ENCODE results near the gene KIF5C.

Gene KIF5C

DNA sequence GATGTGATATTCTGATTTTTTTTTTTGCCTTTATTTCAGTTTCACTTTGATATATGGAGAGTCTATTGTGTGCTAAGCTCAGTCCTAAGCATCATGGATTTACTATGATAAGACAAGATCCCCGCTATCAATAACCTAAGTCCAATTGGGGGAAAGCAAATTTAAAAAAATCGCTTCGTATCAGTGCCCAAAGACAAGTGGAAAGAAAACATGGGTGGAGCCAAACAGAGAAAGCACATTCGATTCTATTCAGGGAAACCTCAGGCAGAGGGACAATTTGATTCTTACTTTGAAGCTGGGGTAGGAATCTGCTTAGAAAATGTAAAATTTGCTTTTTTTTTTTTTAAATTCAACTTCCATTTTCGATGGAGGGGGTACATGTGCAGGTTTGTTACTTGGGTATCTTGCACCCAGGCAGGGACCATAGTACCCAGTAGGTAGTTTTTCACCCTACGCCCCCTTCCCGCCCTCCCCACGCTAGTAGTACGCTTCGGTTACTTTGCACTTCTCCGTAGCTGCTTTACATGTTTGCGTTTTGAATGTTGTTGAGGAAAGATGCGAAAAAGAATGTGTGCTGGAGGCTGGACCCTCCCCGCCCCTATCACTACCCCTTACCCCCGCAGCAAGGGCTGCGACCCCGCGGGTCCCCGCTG, 12.4 kb downstream of the KIF5C start:
- in situ Hi-C loops (cut with HindIII; ENCODE audit: low sequenced_read_pairs): no loop called here

- in situ Hi-C loops (cut with HindIII; ENCODE audit: low sequenced_read_pairs): no loop called here
Observed at GRCh38 chr2:148888003-148888501, 13.0 kb downstream of the KIF5C start.

GRCh38 chr2:148888986-148889385, 14.0 kb downstream of the KIF5C start:
- in situ Hi-C loops (cut with HindIII; ENCODE audit: low sequenced_read_pairs): no loop called here

GRCh38 chr2:148893906-148894305, 18.9 kb downstream of the KIF5C start:
- in situ Hi-C loops (cut with HindIII; ENCODE audit: low sequenced_read_pairs): no loop called here

GRCh38 chr2:148896136-148896535, 21.1 kb downstream of the KIF5C start:
- in situ Hi-C loops (cut with HindIII; ENCODE audit: low sequenced_read_pairs): no loop called here

DNA sequence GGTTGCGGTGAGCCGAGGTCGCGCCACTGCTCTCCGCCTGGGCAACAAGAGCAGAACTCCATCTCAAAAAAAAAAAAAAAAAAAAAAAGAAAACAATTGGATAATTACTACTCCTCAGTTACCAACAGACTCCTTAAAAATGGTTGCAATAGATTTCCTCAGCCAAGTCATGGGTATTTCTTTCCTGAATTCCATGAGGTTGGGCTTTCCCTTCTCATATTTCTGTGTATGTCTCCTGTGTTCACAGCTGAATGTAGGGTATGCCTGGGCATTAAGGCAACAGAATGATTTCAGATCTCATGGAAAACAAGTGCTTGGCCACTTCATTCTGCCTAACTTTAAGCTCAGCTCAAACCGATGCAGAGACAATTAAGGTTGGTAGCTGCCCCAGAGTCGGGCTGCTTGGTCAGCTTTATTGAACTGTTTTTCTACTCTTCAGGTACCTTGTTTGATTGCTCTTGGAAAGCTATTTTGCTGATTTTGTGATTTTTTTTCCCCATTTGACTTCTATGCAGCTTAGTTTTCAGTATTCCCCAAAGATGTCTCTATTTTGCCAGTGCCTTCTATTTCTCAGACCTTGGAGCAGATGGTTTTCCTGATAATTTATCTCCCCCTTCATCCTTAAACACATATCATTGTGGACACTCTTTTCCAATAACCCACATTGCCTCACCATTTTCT, 24.8 kb downstream of the KIF5C start:
- in situ Hi-C loops (cut with HindIII; ENCODE audit: low sequenced_read_pairs): no loop called here

- in situ Hi-C loops (cut with HindIII; ENCODE audit: low sequenced_read_pairs): no loop called here
Observed at GRCh38 chr2:148900350-148900837, 25.4 kb downstream of the KIF5C start.

DNA sequence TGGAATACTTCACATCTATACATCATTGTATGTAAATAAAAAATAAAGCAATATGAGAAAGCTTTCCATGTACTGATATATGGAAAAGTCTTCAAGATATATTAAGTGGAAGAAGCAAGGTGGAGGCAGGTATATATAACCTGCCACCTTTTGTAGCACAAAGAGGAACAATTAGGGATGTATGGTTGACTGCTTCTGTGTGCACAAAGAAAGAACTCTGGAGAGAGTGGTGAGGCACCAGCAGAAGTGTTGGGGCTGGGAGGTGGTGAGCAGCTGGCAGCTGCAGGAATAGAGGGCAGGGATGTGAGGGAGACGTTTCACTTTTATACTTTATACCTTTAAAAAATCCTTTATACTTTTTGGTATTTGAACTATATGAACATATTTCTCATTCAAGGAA, 26.1 kb downstream of the KIF5C start:
- in situ Hi-C loops (cut with HindIII; ENCODE audit: low sequenced_read_pairs): no loop called here

- in situ Hi-C loops (cut with HindIII; ENCODE audit: low sequenced_read_pairs): no loop called here
Observed at GRCh38 chr2:148902798-148903197, 27.8 kb downstream of the KIF5C start.

- in situ Hi-C loops (cut with HindIII; ENCODE audit: low sequenced_read_pairs): no loop called here
Observed at GRCh38 chr2:148903294-148903693, 28.3 kb downstream of the KIF5C start.

DNA sequence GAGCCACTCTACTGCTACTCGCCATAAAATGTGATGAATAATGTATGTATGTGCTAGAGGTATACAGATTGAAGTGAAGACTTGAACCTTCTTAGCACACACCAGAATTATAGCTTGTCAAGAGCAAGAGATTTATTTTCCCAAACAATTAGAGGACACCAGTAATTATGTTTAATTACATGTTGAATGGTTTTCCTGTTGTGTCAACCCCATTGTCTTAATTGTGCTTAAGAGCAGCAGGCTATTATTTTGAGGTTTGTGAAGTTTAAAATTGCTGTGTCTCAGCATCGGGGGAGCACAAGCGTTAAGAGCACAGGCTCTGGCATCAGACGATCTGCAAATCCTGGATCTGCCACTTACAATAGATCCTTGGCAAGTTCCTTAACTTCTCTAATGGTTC, 29.0 kb downstream of the KIF5C start:
- in situ Hi-C loops (cut with HindIII; ENCODE audit: low sequenced_read_pairs): no loop called here

DNA sequence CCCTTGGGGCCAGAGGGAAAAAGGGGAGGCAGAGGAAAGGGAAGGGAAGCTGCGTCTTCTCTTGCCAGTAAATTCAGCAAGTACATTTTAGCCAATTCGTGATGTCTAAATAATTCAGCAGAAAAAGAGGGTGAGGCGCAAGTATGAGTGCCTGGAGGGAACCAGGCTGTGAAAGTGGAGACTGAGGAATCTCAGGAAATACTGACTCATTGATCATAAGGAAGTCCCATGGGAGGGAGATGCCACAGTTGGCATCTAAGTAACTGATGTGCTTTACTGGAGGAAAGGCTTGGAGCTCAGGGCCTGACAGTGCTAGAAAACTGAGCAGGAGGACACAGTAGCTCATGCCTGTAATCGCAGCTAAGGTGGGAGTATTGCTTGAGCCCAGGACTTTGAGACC, 31.1 kb downstream of the KIF5C start:
- in situ Hi-C loops (cut with HindIII; ENCODE audit: low sequenced_read_pairs): no loop called here

DNA sequence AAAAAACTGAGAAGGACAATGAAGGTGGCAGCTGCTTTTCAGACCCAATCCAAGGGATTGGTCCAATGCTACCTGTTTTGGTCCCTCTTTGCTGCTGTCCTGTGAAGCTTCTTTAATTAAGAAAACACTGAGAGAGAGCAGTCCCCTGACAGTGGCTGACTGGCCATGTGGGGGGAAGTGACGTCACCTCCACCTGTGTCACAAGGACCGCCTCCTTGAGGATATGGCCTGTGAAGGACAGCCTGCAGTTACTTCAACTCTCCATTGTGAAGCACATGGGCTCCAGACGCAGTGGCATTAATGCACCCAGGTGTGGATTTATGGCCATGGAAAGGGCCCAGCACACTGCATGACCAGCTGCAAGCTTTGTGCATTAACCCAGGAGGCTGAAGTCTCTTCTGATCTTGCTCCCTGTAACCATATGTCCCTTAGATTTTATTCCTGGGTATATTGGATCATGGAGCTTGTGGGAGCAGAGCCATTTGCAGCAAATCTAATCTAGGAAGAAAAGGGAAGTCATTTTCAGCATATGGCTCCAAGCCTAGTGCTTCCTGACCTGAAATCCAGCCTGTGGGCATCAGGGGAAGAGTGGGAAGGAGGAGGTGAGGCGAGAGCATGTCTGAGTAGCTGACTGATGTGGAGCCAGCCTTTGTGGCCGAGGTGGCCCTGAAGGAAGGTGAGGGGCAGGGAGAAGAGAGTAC, 32.2 kb downstream of the KIF5C start:
- in situ Hi-C loops (cut with HindIII; ENCODE audit: low sequenced_read_pairs): no loop called here

GRCh38 chr2:148909114-148909513, 34.1 kb downstream of the KIF5C start:
- in situ Hi-C loops (cut with HindIII; ENCODE audit: low sequenced_read_pairs): no loop called here

DNA sequence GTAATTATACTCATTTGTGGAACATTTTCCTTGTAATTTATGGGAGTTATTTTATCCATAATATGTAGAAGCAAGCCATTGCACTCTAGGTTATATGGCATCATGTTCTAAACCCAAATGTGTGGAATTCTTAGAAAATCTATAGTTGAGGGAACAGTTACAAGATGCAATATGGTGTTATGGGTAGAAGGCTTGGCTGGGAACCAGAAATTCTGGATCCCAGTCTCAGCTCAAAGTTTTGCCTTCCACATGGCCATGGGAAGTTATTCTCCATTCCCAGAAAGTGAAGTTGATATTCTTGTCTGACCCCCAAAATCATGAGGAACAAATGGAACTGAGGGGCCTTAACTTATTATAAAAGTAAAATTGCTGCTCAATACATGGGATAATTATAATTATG, 38.0 kb downstream of the KIF5C start:
- in situ Hi-C loops (cut with HindIII; ENCODE audit: low sequenced_read_pairs): no loop called here

- in situ Hi-C loops (cut with HindIII; ENCODE audit: low sequenced_read_pairs): no loop called here
Observed at GRCh38 chr2:148913492-148913891, 38.5 kb downstream of the KIF5C start.

DNA sequence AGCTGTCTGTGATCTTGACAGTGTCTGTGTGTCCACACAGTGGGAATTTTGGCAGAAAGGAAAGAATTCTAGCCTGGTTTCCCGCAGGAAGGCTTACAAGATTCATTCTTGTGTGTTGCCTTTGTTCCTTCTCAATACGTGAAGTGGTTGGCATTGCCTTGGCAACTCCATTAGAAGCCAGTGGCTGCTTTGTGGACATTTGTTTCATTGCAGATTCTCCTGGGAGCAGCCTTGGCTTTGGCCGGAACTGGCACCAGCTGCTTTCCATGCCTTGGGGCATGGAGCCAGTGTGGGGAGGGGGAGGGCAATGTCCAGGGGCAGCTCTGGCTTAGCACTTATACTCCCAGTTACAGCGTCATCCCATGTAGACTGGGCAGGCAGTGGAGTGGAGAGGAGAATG, 39.4 kb downstream of the KIF5C start:
- in situ Hi-C loops (cut with HindIII; ENCODE audit: low sequenced_read_pairs): no loop called here

DNA sequence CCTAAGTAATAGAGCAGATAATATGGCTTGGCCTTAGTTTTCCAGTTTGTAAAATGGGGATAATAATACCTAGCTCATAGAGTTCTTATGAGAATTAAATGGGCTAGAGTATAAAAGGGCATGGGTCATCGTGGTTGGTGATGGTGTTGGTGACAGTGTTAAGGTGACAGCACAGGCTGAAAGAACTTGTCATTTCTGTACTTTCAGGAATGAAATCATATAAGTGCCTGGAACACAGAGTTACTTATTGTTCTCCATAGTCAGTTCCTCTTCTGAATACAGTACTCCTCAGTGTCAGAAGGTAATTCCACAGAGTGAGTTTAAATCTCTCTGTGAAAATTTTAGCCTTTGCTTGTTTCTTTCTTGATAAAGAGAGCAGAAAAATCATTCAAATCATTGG, 42.4 kb downstream of the KIF5C start:
- in situ Hi-C loops (cut with HindIII; ENCODE audit: low sequenced_read_pairs): no loop called here

GRCh38 chr2:148918554-148918953, 43.5 kb downstream of the KIF5C start:
- in situ Hi-C loops (cut with HindIII; ENCODE audit: low sequenced_read_pairs): no loop called here

GRCh38 chr2:148920559-148920958, 45.5 kb downstream of the KIF5C start:
- in situ Hi-C loops (cut with HindIII; ENCODE audit: low sequenced_read_pairs): no loop called here

DNA sequence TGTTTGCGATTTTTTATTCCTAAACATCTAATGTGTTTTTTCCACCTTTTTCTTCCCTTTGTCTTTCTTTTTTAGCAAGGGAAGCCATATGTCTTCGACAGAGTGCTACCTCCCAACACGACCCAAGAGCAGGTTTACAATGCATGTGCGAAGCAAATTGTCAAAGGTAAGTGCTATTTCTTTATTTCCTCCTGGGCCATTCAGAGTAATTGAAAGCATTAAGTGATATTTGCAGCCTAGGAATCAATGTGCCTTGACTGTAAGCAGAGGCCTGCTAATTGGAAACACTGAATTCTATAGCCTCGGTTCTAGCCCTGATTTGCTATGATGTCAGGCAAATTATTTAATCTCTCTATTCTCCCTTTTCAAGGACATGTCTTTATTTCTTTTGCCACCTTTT, 47.0 kb downstream of the KIF5C start:
- in situ Hi-C loops (cut with HindIII; ENCODE audit: low sequenced_read_pairs): no loop called here
